A549 treated with GW870086 at 1 μM for 4 hours (cell line): ENCODE results near the gene RNF20. TPM values are rescaled to one million over a fixed set of nuclear protein-coding genes. Genes with fewer than 3 reads are reported as not detected.

Source experiments
- total RNA-seq: library from RNA; stranded (reverse); fragments of 200-300 nt; extraction: Qiagen RNA extraction; gene quantifications from 5 replicates; pipeline ENCODE4 v1.2.3, GENCODE V29; 2022; ENCODE audit warnings: low read depth

RNF20 gene, protein sequence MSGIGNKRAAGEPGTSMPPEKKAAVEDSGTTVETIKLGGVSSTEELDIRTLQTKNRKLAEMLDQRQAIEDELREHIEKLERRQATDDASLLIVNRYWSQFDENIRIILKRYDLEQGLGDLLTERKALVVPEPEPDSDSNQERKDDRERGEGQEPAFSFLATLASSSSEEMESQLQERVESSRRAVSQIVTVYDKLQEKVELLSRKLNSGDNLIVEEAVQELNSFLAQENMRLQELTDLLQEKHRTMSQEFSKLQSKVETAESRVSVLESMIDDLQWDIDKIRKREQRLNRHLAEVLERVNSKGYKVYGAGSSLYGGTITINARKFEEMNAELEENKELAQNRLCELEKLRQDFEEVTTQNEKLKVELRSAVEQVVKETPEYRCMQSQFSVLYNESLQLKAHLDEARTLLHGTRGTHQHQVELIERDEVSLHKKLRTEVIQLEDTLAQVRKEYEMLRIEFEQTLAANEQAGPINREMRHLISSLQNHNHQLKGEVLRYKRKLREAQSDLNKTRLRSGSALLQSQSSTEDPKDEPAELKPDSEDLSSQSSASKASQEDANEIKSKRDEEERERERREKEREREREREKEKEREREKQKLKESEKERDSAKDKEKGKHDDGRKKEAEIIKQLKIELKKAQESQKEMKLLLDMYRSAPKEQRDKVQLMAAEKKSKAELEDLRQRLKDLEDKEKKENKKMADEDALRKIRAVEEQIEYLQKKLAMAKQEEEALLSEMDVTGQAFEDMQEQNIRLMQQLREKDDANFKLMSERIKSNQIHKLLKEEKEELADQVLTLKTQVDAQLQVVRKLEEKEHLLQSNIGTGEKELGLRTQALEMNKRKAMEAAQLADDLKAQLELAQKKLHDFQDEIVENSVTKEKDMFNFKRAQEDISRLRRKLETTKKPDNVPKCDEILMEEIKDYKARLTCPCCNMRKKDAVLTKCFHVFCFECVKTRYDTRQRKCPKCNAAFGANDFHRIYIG
- 20.8 to 22.9 TPM (median 21.2 TPM) in 5 replicates for total RNA-seq

DNA sequence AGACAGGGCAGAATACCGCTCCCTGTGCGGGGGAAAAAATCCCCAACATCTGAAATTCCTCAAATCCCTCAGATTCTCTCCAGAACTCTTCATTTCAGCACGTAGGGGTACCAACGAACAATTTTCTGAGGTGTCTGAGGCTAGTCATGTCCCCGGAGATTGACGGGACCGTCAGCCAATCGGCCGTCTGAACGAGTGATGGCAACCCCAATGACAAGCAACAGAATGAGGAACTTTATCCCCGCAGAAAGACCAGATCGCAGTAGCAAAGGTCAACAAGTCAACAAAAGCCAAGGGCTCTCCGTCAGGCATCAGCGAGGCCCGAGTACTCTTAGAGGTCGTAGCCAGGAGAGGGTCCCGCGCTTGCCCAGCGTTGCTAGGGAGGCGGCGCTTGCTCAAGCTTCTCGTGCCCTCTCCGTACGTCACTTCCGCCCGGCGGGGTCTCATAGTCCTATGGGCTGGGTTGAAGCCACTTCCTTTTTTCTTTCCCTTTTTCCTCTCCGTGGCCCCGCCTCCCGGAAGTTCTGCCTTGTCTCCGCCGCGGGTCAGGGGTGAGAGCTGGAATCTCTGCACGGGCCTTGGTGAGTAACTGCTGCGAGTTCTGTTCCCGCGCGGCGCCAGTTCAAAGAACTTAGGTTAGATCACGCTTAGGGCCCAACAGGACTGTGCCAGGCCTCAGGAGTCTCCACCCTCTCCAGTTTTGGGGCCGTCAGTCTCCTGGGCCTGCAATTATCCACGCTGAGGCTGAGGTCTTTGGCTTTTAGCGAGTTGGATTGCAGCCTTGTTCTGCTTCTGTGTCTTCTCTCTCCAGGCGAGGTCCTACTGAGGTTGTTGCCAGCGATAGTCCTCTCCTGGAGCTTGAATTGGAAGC, at the start of gene RNF20:
Gene RNF20 (plus strand): TSS at position 520 of the 871 bp plus-strand sequence. CDS start 1,571 bp downstream, outside the sequence.

DNA sequence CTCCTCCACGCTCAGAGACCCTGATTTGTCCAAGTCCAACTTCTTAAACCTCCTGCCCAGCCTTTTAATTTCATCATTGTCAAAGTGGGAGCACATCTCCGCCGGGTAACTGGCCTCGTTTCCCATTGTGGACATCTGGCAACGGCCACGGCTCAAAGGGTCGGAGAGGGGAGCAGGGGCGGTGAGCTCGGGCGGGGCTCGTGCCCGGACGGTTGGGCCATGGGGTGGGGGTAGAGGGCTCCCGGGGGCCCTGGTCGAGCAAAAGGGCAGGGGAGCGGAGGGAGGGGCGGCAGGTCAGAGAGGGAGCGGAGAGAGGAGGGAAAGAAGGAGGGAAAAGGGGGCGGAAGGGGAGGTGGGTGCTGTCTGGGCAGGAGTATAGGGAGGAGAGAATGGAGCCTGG, 61.1 kb downstream of the RNF20 start, which contains the start of gene PPP3R2:
Gene PPP3R2 (minus strand): TSS at position 174 of the 400 bp plus-strand sequence. CDS start 48 bp downstream, at position 126.

Other genes starting within 250 kb of the RNF20 start
- 0.34 to 0.63 TPM (median 0.40 TPM) in 5 replicates for gene BAAT, start 148.8 kb upstream of the RNF20 start, total RNA-seq
- gene MRPL50, start 135.2 kb upstream of the RNF20 start, total RNA-seq = 13.7 to 19.7 TPM (median 14.0 TPM) in 5 replicates
- 6.3 to 8.8 TPM (median 7.2 TPM) in 5 replicates for gene ZNF189, start 135.0 kb upstream of the RNF20 start, total RNA-seq
- not detected in 5 replicates for gene ALDOB, start 98.1 kb upstream of the RNF20 start, total RNA-seq
- not detected in 5 replicates for gene PPP3R2, start 61.1 kb downstream of the RNF20 start, total RNA-seq
- not detected in 5 replicates for gene GRIN3A, start 204.8 kb downstream of the RNF20 start, total RNA-seq